GM04504 (cell line): Measurements from ENCODE around the gene IRAK3.

Experiments used
- DNase-seq: peaks from one replicate; pipeline ENCODE4 v3.0.0-alpha.2; 2012; ENCODE audit warnings: low read depth

IRAK3 gene

GRCh38 chr12:66188584-66189485, at the start of gene IRAK3:
IRAK3 (plus strand) TSS chr12:66189214; CDS start chr12:66189300, 86 bp downstream.
- peak; percentile 15 for DNase-seq

DNA sequence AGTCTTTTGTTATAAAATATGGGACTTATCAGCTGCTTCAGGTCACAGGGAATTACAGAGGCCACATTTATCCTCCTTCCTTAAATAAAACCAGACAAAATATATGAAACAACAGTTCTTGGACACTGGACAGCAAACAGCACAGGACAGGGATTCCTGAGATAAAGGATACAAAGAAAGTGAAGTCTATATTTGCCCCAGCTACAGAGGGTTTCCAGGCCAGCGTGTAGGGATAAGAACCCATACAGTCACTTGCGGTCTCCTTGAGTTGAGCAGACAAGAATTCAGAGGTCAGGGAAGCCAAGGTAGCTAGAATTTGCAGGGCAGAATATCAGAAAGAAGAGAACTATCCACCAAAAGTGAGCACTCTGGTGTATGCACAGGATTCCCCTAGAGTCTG, 49.7 kb upstream of the IRAK3 start:
- DNase-seq = no peak

DNA sequence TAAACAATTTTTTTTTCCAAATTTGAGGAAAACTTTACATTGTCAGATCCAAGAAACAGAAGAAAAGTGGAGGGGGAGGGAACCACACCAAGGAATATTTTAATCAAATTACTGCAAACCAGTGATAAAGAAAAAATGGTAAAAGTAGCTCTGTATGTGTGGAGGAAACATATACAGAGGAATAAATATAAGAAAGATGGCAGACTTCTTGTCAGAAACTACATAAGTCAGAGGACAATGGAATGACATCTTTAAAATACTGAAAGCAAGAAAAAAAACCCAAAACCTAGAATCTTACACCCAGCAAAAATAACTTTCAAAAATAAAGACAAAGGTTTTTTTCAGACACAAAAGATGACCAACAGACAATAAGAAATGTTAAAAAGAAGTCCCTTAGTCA, 48.3 kb upstream of the IRAK3 start:
- no peak for DNase-seq

- no peak for DNase-seq
Measured at GRCh38 chr12:66141299-66141698, 47.7 kb upstream of the IRAK3 start.

DNA sequence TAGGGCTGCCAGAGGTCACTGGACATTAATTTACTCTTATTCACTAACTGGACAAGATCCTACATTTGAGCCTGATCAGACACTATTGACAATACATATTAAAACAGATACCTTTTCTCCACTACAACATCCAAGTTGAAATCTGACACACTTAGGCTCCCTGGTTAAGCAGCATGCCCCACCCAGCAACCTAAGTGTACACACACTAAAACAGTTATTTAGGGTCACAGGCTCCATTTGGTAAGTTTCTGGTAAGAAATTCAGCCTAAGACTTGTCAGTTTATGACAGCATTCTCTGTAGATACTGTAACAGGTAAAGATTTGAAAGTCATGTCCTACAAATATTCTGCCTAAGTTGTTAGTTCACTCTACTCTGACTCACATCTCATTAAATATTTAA, 46.2 kb upstream of the IRAK3 start:
- no peak for DNase-seq

GRCh38 chr12:66143868-66144267, 45.1 kb upstream of the IRAK3 start:
- DNase-seq = no peak

DNA sequence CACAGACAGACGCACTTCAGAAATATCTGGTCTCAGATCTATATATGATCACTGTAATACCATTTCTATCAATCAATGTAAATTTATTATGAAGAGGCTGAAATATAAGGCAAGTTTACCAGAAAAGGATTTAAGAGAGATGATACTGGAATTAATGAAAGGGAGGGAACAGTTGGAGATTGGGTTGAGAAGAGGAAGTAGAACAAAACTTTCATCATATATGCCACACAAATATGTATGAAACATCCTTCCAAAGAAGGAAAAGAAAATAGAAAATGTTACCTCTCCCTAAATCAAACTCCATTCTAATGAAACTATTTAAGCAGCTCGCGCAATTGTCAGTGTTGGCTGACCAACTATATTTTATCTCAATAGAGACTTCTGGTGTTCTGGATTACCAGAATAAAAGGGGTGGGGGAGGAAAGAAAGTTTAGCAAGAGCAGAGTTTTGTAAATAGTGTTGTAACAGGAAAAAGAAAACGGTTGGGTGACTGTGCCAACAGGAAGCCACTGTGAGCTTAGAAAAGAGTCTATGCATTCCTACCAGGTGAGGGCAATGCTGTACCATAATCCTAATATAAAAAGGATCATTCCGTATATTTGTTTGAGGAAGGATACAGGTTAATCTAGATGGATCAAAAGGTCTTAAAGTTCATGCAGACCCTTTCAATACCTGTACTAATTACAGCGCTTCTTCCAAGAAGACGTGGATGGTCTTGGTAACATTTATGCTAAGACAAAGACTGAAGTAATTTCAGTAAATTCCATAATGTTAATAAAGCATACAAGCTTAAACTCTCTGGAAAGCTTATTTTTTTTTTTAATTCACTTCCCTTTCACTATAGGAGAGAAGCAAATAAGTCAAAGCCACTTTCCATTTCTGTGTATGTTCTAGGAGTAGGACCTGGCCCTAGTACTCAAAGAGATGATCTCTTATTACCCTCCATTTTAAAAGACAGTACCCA, 43.9 kb upstream of the IRAK3 start:
- no peak for DNase-seq

- no peak for DNase-seq
Measured at GRCh38 chr12:66149702-66150398, 39.2 kb upstream of the IRAK3 start.

DNA sequence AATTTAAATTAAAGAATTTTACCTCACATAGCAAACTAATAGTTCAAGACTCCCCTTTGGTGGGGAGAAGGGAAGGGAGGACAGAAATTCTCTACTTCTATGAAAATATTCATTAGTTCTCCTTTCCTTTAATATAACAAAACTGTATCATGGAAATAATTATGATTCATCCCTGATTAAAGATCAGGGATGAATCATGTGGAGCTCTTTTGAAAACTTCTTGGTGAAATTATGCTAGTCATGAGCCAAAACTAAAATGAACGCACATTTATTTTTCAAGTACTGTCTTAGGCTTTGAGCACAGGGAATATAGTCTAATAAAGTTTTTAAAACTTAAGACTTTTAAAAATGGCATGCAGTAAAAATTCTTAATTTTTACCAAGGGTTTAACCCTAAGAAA, 36.3 kb upstream of the IRAK3 start:
- no peak for DNase-seq

DNA sequence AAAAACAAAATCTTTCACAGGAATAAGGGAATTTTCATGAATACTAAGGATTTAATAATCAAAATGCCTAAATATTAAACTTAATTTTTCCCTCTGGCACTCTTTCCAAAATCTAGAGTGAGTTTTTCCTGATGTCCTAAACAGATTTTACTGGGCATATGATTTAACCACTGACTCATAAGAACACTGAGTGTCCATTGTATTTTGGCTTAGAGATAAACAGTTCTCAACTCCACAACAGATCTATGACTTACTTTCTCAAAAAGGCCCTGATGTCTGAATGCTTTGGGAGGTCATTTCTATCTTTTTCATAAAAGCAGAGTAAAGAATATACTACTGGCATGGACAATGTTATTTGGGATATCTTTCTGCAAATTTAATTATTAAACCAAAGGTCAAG, 34.2 kb upstream of the IRAK3 start:
- DNase-seq = no peak

- DNase-seq = no peak
Measured at GRCh38 chr12:66156654-66157053, 32.4 kb upstream of the IRAK3 start.

DNA sequence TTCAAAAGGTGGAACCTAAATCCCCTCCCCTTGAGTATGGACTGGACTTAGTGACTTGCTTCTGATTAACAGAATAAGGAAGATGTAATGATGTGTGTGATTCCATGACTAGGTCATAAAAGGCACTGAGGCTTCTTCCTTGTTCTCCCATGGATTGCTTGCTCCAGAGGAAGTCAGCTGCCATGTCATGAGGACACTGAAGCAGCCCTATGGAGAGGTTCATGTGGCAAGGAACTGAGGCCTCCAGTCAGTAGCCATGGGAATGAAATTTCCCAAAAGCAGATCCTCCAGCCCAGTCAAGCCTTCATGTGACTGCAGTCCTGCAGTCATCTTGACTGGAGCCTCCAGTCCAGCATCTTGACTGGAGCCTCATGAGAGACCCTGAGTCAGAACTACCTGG, 29.9 kb upstream of the IRAK3 start:
- no peak for DNase-seq

DNA sequence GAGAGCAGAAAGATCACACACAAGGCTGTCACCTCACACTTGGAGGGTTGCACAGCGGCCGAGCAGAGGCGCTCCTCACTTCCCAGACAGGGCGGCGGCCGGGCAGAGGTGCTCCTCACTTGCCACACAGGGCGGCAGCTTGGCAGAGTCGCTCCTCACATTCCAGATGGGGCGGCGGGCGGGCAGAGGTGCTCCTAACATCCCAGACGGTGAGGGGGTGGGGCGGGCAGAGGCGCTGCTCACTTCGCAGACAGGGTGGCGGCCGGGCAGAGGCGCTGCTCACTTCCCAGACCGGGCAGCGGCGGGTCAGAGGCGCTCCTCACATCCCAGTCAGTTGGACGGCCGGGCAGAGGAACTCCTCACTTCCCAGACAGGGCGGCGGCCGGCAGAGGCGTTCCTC, 28.3 kb upstream of the IRAK3 start:
- DNase-seq = no peak

DNA sequence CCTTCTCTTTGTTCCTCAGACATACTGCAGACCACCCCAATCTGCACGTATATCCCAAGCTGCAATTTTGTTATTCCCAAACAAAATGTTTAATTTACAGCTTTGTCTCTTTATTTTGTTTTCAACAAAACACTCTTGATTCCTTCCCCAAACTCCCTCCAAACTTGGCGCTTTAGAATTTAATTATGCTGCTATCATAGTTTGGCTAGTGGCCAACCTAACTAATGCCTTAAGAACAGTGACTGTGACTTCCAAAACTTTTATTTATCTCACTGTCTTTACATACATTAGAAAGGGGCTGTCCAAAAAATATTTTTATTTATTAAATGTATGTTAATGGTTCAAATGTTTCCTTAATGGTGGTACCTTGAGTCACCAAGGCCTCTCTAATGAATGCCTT, 26.3 kb upstream of the IRAK3 start:
- DNase-seq = no peak

DNA sequence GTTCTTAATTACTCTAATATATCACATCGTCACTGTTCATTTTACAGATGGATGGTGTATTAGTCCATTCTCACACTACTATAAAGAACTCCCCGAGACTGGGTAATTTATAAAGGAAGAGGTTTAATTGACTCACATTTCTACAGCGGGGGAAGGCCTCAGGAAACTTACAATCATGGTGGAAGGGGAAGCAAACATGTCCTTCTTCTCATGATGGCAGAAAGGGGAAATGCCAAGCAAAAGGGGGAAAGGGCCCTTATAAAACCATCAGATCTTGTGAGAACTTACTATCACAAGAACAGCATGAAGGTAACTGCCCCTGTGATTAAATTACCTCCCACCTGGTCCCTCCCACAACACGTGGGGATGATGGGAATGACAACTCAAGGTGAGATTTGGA, 25.7 kb upstream of the IRAK3 start:
- no peak for DNase-seq

DNA sequence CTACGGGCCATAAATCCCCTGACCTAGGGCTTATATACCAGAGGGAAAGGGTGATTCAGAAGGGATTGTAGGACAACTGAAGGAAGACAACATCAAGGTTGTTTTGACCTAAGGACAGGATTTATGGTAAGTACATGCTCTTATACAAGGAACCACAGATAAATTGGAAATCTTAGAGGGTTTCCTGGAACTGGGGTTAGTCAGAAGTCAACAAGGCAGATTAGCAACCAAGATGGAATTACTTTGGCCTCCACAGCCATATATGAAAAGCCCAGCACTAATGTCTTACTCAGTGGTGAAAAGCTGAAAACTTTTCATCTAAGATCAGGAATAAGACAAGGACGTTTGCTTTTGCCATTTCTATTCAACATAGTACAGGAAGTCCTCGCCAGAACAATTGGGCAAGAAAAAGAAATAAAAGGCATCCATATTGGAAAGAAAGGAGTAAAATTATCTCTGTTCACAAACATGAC, 24.6 kb upstream of the IRAK3 start:
- no peak for DNase-seq

- no peak for DNase-seq
Measured at GRCh38 chr12:66165141-66165540, 23.9 kb upstream of the IRAK3 start.

- no peak for DNase-seq
Measured at GRCh38 chr12:66166561-66166960, 22.5 kb upstream of the IRAK3 start.

GRCh38 chr12:66168410-66168809, 20.6 kb upstream of the IRAK3 start:
- no peak for DNase-seq

GRCh38 chr12:66169221-66170170, 19.5 kb upstream of the IRAK3 start, which contains the start of gene TMBIM4:
TMBIM4 (minus strand) TSS chr12:66169996; CDS start chr12:66169951, 45 bp downstream.
- DNase-seq = peak; percentile 80

GRCh38 chr12:66170606-66171005, 18.4 kb upstream of the IRAK3 start:
- no peak for DNase-seq
